HG02798 (cell line): ENCODE results near the gene MAP3K7CL.
"Not testable (repeated sequence)": the region's sequence is repeated elsewhere in the genome, so short reads cannot be mapped to it uniquely, and the experiment has no call there.

Source experiments
- ATAC-seq: cut with Tn5 transposase; IDR thresholded peaks from one replicate; pipeline ENCODE4 v1.9.1; 2021; ENCODE audit warnings: mild to moderate bottlenecking; ENCODE audit not compliant: unreplicated experiment, poor library complexity

The MAP3K7CL gene

GRCh38 chr21:29125979-29126378 lies 4.5 kb upstream of the MAP3K7CL start:
- ATAC-seq: no peak

GRCh38 chr21:29133241-29133640 lies 2.8 kb downstream of the MAP3K7CL start:
- no peak for ATAC-seq

- no peak for ATAC-seq
Measured at GRCh38 chr21:29133796-29134195, 3.4 kb downstream of the MAP3K7CL start.

- ATAC-seq: no peak
Measured at GRCh38 chr21:29135481-29135880, 5.0 kb downstream of the MAP3K7CL start.

- ATAC-seq: no peak
Measured at GRCh38 chr21:29136033-29136432, 5.6 kb downstream of the MAP3K7CL start.

- ATAC-seq: no peak
Measured at GRCh38 chr21:29144736-29145353, 14.4 kb downstream of the MAP3K7CL start.

GRCh38 chr21:29145354-29145782 lies 14.9 kb downstream of the MAP3K7CL start:
- no peak for ATAC-seq

- no peak for ATAC-seq
Measured at GRCh38 chr21:29145852-29146453, 15.5 kb downstream of the MAP3K7CL start.

- no peak for ATAC-seq
Measured at GRCh38 chr21:29146726-29147125, 16.3 kb downstream of the MAP3K7CL start.

GRCh38 chr21:29148530-29148929 lies 18.1 kb downstream of the MAP3K7CL start:
- no peak for ATAC-seq

GRCh38 chr21:29149808-29150425 lies 19.5 kb downstream of the MAP3K7CL start:
- ATAC-seq: no peak

- no peak for ATAC-seq
Measured at GRCh38 chr21:29151931-29152330, 21.5 kb downstream of the MAP3K7CL start.

GRCh38 chr21:29152916-29153315 lies 22.5 kb downstream of the MAP3K7CL start:
- no peak for ATAC-seq

GRCh38 chr21:29154270-29154669 lies 23.8 kb downstream of the MAP3K7CL start:
- ATAC-seq: no peak

GRCh38 chr21:29155118-29155932 lies 24.9 kb downstream of the MAP3K7CL start:
- no peak for ATAC-seq

GRCh38 chr21:29155933-29156260 lies 25.5 kb downstream of the MAP3K7CL start:
- ATAC-seq: no peak

- ATAC-seq: no peak
Measured at GRCh38 chr21:29157080-29157479, 26.6 kb downstream of the MAP3K7CL start.

GRCh38 chr21:29159842-29160241 lies 29.4 kb downstream of the MAP3K7CL start:
- ATAC-seq: no peak

GRCh38 chr21:29162825-29163224 lies 32.4 kb downstream of the MAP3K7CL start:
- not testable (repeated sequence) for ATAC-seq

- ATAC-seq: no peak
Measured at GRCh38 chr21:29163341-29164115, 33.1 kb downstream of the MAP3K7CL start.
